ENCODE results near the gene FAM83D. TPM values are rescaled to one million over a fixed set of nuclear protein-coding genes. Genes with fewer than 3 reads are reported as not detected.
A peak's percentile ranks its signal among the peaks of the same experiment; 100 is the strongest.

Gene FAM83D
- total and polyA plus RNA-seq, 2 of the 4 experiments (the other 2 are of a cell fraction), result 20.4 to 26.4 TPM

- no peak for TF ChIP-seq MAZ (IDR thresholded peaks at IDR 0.05; ENCODE audit: borderline replicate concordance, low read depth, low read length)
- no peak for TF ChIP-seq FOS (IDR thresholded peaks at IDR 0.05; ENCODE audit: low read depth, low read length)
Measured at GRCh38 chr20:38979434-38979833, 53.2 kb downstream of the FAM83D start (continued).

GRCh38 chr20:38979842-38980241 lies 53.6 kb downstream of the FAM83D start:
- Histone ChIP-seq H4K8ac (ENCODE audit: low read depth in 2 of 2, low read length in 2 of 2) (no peak overlapping the region), H3K14ac (replicated peaks; ENCODE audit: low read depth, low read length) (no peak overlapping the region), H3K79me1 (ENCODE audit: low read depth in 1 of 2, low read length in 2 of 2) (peaks cover 36 to 53% of the 10 kb centered on the region in 2 experiments), H3K9me3 (ENCODE audit: control insufficient read depth, insufficient read depth, low read length) (no peaks in the 10 kb centered on the region), H3K18ac (ENCODE audit: low read depth, low read length) (no peak overlapping the region), H3K23ac (ENCODE audit: low read depth, low read length) (0 out of 2 replicates have a peak overlapping the region, but pooled peaks have one; percentile 1), H3K4me3 (ENCODE audit: insufficient read depth, low read depth, low read length) (no peak overlapping the region), H4K20me1 (ENCODE audit: insufficient read depth, low read length) (peaks cover 3% of the 10 kb centered on the region; the same call in 1 of the 2 replicates), H3K27ac (ENCODE audit: insufficient read depth, low read length) (no peak overlapping the region), H2BK15ac (ENCODE audit: low read depth, low read length) (no peak overlapping the region), H3K4me1 (ENCODE audit: control insufficient read depth, insufficient read depth, low read length) (peaks cover 5% of the 10 kb centered on the region; the same call in 1 of the 2 replicates), H4K91ac (ENCODE audit: insufficient read depth, low read depth, low read length) (no peak overlapping the region), H3K9me1 (ENCODE audit: insufficient read depth, low read length) (peaks cover 4% of the 10 kb centered on the region), H2BK5ac (ENCODE audit: low read depth, low read length, poor library complexity, severe bottlenecking) (no peak overlapping the region), H2BK120ac (ENCODE audit: low read depth, low read length) (no peak overlapping the region), H2AK9ac (replicated peaks; ENCODE audit: low read depth, low read length, poor library complexity) (no peak overlapping the region), H4K5ac (ENCODE audit: low read depth, low read length) (no peak overlapping the region; the same call in 1 of the 2 replicates), H3K36me3 (ENCODE audit: control insufficient read depth, insufficient read depth, low read length) (0 out of 2 replicates have a peak, but pooled peaks cover 1% of the 10 kb centered on the region), H3K4me2 (ENCODE audit: low read depth, low read length) (no peak overlapping the region), H2BK20ac (ENCODE audit: low read depth, low read length) (no peak overlapping the region), H3K4ac (ENCODE audit: low read depth, low read length) (0 out of 2 replicates have a peak overlapping the region, but pooled peaks have one; percentile 2), H3K9ac (ENCODE audit: low read depth, low read length) (no peak overlapping the region), H3K27me3 (ENCODE audit: control insufficient read depth, insufficient read depth, low read length) (no peaks in the 10 kb centered on the region), H2AFZ (replicated peaks; ENCODE audit: low read length, poor library complexity) (no peak overlapping the region), H2AK5ac (ENCODE audit: low read depth, low read length) (no peak overlapping the region), H3K56ac (ENCODE audit: extremely low read depth, insufficient read depth, low read length) (no peak overlapping the region)
- no TSS peak for BruUV-seq (replicated peaks)
- no peak for ATAC-seq (ENCODE audit: low read depth)
- intact Hi-C loops (cut with micrococcal nuclease) (loop anchor here (10.0 kb wide), 1 partner anchor 55 kb away; no protein-coding TSS in a partner anchor), dilution Hi-C loops (cut with HindIII; ENCODE audit: low sequenced_read_pairs, unreplicated experiment) (no loop called here), in situ Hi-C loops (cut with MboI; ENCODE audit: low sequenced_read_pairs) (no loop called here)
- TF ChIP-seq CTCF (conservative IDR thresholded peaks at IDR 0.05; ENCODE audit: low read depth, low read length), result no peak
- TF ChIP-seq MAFK (IDR thresholded peaks at IDR 0.05; ENCODE audit: low read depth, low read length), result no peak
- no peak for TF ChIP-seq RCOR1 (IDR thresholded peaks at IDR 0.05; ENCODE audit: insufficient replicate concordance, low read length)
- DNase-seq, result no peak
- POLR2A ChIA-PET (ENCODE audit: unreplicated experiment), result no interaction called here
- WGBS, 2 experiments (ENCODE audit: extremely low coverage in 2 of 2, insufficient read length in 1 of 2), result no CpG with 5 or more reads among the region's 3 CpGs
- CTCF ChIA-PET, result interaction anchor here (0.5 to 1.5 kb wide), 5 partner anchors 9 to 534 kb away, joined by 3 to 4 read pairs (median 3); no protein-coding TSS in a partner anchor

Data from IMR-90 (cell line).